Keratinocyte (primary cell): Measurements from ENCODE around the gene MSI2. TPM values are rescaled to one million over a fixed set of nuclear protein-coding genes. Genes with fewer than 3 reads are reported as not detected.

ENCODE experiments used
- DNase-seq: peaks from one replicate; pipeline ENCODE4 v3.0.0-alpha.2; 2011; ENCODE audit warnings: low read depth, missing footprints, low spot score
- FAIRE-seq: peaks from 2 replicates; lab custom pipeline; 2011; peaks lifted over from hg19 to GRCh38; lab: Jason Lieb, UNC
- H2AFZ ChIP-seq: 2 replicates; pipeline ENCODE4 v1.6.0; 2012; ENCODE audit warnings: low read length, control low read depth, inconsistent platforms; ENCODE audit not compliant: control insufficient read depth
- H3K27ac ChIP-seq: 2 replicates; pipeline ENCODE4 v1.5.1; 2011; ENCODE audit warnings: low read length; ENCODE audit not compliant: control insufficient read depth, insufficient read depth
- H3K27me3 ChIP-seq: 3 replicates; pipeline ENCODE4 v1.6.0; 2011; ENCODE audit warnings: low read length; ENCODE audit not compliant: control insufficient read depth, insufficient read depth; ENCODE audit errors: extremely low read depth
- H3K36me3 ChIP-seq, 2 experiments: 2 replicates in 1 of 2; 3 replicates in 1 of 2; pipeline ENCODE4 v1.5.1; 2011; ENCODE audit warnings: low read length in 2 of 2, mild to moderate bottlenecking in 1 of 2; ENCODE audit not compliant: control insufficient read depth in 2 of 2, insufficient read depth in 2 of 2; ENCODE audit errors: extremely low read depth in 1 of 2
- H3K4me1 ChIP-seq: 3 replicates; pipeline ENCODE4 v1.5.1; 2011; ENCODE audit warnings: low read length; ENCODE audit not compliant: control insufficient read depth, insufficient read depth; ENCODE audit errors: extremely low read depth
- H3K4me2 ChIP-seq: 3 replicates; pipeline ENCODE4 v1.6.0; 2011; ENCODE audit warnings: low read depth, low read length; ENCODE audit not compliant: control insufficient read depth, insufficient read depth; ENCODE audit errors: extremely low read depth
- H3K4me3 ChIP-seq, 3 experiments: fragments of 200-600 bp in 1 of 3; sonication (generic) in 1 of 3; 2 replicates in 2 of 3; 3 replicates in 1 of 3; pipeline ENCODE4 v1.5.1; 2011 to 2016; ENCODE audit warnings: low read length in 3 of 3, mild to moderate bottlenecking in 3 of 3, control low read depth in 2 of 3, inconsistent platforms in 1 of 3, low read depth in 1 of 3, mixed read lengths in 1 of 3, mixed run types in 1 of 3, moderate library complexity in 1 of 3; ENCODE audit not compliant: control insufficient read depth in 2 of 3, insufficient read depth in 2 of 3; ENCODE audit errors: extremely low read depth in 1 of 3
- H3K79me2 ChIP-seq: 2 replicates; pipeline ENCODE4 v1.6.0; 2012; ENCODE audit warnings: low read length; ENCODE audit not compliant: control insufficient read depth, insufficient read depth
- H3K9ac ChIP-seq: 3 replicates; pipeline ENCODE4 v1.6.0; 2011; ENCODE audit warnings: low read length; ENCODE audit not compliant: control insufficient read depth, insufficient read depth; ENCODE audit errors: extremely low read depth
- H3K9me1 ChIP-seq: 3 replicates; pipeline ENCODE4 v1.6.0; 2011; ENCODE audit warnings: low read length; ENCODE audit not compliant: control insufficient read depth, insufficient read depth; ENCODE audit errors: extremely low read depth
- H3K9me3 ChIP-seq: 2 replicates; pipeline ENCODE4 v1.5.1; 2012; ENCODE audit warnings: low read depth, low read length; ENCODE audit not compliant: control insufficient read depth
- H4K20me1 ChIP-seq: 3 replicates; pipeline ENCODE4 v1.6.0; 2011; ENCODE audit warnings: low read length; ENCODE audit not compliant: control insufficient read depth, insufficient read depth; ENCODE audit errors: extremely low read depth
- CTCF ChIP-seq, 3 experiments: IDR thresholded peaks in 1 of 3; conservative IDR thresholded peaks in 1 of 3; optimal IDR thresholded peaks in 1 of 3; 2 replicates in 2 of 3; 3 replicates in 1 of 3; pipeline versions ENCODE3 to v1.5.1; 2011; ENCODE audit warnings: low read length in 3 of 3, mild to moderate bottlenecking in 3 of 3, moderate library complexity in 2 of 3, control low read depth in 1 of 3, inconsistent platforms in 1 of 3; ENCODE audit not compliant: insufficient read depth in 2 of 3; ENCODE audit errors: extremely low read depth in 1 of 3
- EZH2 ChIP-seq: IDR thresholded peaks from one replicate; pipeline ENCODE4 v1.6.1; 2012; ENCODE audit warnings: inconsistent platforms, mild to moderate bottlenecking, low read length, moderate library complexity
- dilution Hi-C: fragments of 300-500 bp; cut with MboI; formaldehyde crosslinking; loops from one replicate; pipeline ENCODE4 v1.7.0; 2020; ENCODE audit warnings: low sequenced_read_pairs; ENCODE audit not compliant: extremely low pct_ligation_motif_present
- polyA plus RNA-seq, 5 experiments: library from polyadenylated mRNA; depleted of rRNA in 3 of 5; stranded (reverse) in 3 of 5; stranded (forward) in 1 of 5; unstranded in 1 of 5; fragments of >200 nt; gene quantifications; 1 replicate in 1 of 5; 2 replicates in 3 of 5; 3 replicates in 1 of 5; pipeline versions ENCODE4 v1.2.1 to v1.2.3, GENCODE V29; 2011 to 2012; ENCODE audit warnings: missing spikeins in 2 of 5, low read depth in 1 of 5, low replicate concordance in 1 of 5

The MSI2 gene
- polyA plus RNA-seq, 1 donor (not counting 4 experiments of a cell fraction or from before 2014, with no cell fraction given): 22.3 TPM

- H2AFZ ChIP-seq: no peak overlapping the region
- no peak overlapping the region for H3K9ac ChIP-seq
- no peak overlapping the region for H3K4me3 ChIP-seq
- no peak overlapping the region for H3K4me2 ChIP-seq
- H3K27ac ChIP-seq: no peak overlapping the region
- H3K9me1 ChIP-seq: no peaks in the 10 kb centered on the region
- peaks cover 0 to 7% of the 10 kb centered on the region in 2 experiments for H3K36me3 ChIP-seq
- H3K79me2 ChIP-seq: no peaks in the 10 kb centered on the region
- no peak for FAIRE-seq
- no peaks in the 10 kb centered on the region for H4K20me1 ChIP-seq
- dilution Hi-C loops: no loop called here
- no peak for DNase-seq
- no peaks in the 10 kb centered on the region for H3K4me1 ChIP-seq
- TF ChIP-seq EZH2 (no peak), CTCF (optimal IDR thresholded peaks at IDR 0.05 in 1 of 3, IDR thresholded peaks at IDR 0.05 in 1 of 3, conservative IDR thresholded peaks at IDR 0.05 in 1 of 3; ENCODE audit: extremely low read depth in 1 of 3, insufficient read depth in 2 of 3, low read length in 3 of 3) (no peak)
- no peaks in the 10 kb centered on the region for H3K9me3 ChIP-seq
- no peaks in the 10 kb centered on the region for H3K27me3 ChIP-seq
Observed at GRCh38 chr17:57625957-57626356, 369.6 kb downstream of the MSI2 start.

GRCh38 chr17:57626520-57627210, 370.3 kb downstream of the MSI2 start:
- DNase-seq: no peak
- H3K27me3 ChIP-seq: no peaks in the 10 kb centered on the region
- dilution Hi-C loops: no loop called here
- TF ChIP-seq EZH2: no peak
- no peak for TF ChIP-seq CTCF (optimal IDR thresholded peaks at IDR 0.05 in 1 of 3, IDR thresholded peaks at IDR 0.05 in 1 of 3, conservative IDR thresholded peaks at IDR 0.05 in 1 of 3; ENCODE audit: extremely low read depth in 1 of 3, insufficient read depth in 2 of 3, low read length in 3 of 3)
- H3K4me3 ChIP-seq: no peak overlapping the region
- no peaks in the 10 kb centered on the region for H3K4me1 ChIP-seq
- H2AFZ ChIP-seq: no peak overlapping the region
- H3K79me2 ChIP-seq: no peaks in the 10 kb centered on the region
- H3K9ac ChIP-seq: no peak overlapping the region
- H3K9me1 ChIP-seq: no peaks in the 10 kb centered on the region
- no peaks in the 10 kb centered on the region for H4K20me1 ChIP-seq
- H3K36me3 ChIP-seq: peaks cover 0 to 7% of the 10 kb centered on the region in 2 experiments
- no peak overlapping the region for H3K27ac ChIP-seq
- H3K4me2 ChIP-seq: no peak overlapping the region
- FAIRE-seq: no peak
- no peaks in the 10 kb centered on the region for H3K9me3 ChIP-seq
